Stomach (tissue), 4 donors: Measurements from ENCODE around the gene PARP8.

Experiments used
- CTCF ChIP-seq, 7 experiments: fragments of 450-650 bp in 4 of 7; fragments of 200-600 bp in 3 of 7; sonication (generic) in 3 of 7; IDR thresholded peaks; one replicate each; pipeline ENCODE4 v1.5.1; 2016 to 2019; ENCODE audit warnings: antibody characterized with exemption in 7 of 7, control low read depth in 2 of 7, mild to moderate bottlenecking in 1 of 7
- POLR2A ChIP-seq, 4 donors: fragments of 450-650 bp; IDR thresholded peaks; one replicate each; pipeline ENCODE4 v1.6.1; 2016; ENCODE audit warnings: antibody characterized with exemption in 4 of 4, control low read depth in 2 of 4, mild to moderate bottlenecking in 1 of 4, moderate library complexity in 1 of 4
- POLR2AphosphoS5 ChIP-seq, 3 donors: sonication (generic); formaldehyde crosslinking; IDR thresholded peaks; one replicate each; pipeline ENCODE4 v1.6.1; 2016; ENCODE audit warnings: antibody characterized with exemption in 3 of 3

DNA sequence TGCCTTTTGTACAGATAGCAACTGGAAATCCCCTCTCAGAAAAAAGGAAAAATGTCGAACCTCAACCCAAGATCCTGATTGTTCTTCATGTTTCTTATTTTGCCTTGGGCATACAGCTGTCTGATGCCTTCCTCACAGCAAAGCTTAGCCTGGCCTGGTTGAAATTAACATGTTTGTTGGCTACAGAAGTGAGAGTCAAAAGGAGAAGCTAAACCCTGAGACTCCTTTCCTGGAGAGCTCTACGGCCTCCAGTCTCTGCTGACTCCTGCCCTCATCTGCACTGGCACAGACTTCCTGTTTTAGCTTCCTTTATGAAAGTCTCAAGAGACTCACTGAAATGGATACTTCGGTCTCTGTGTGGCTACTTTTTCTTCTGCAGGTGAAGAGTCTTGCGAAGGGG lies 186.7 kb downstream of the PARP8 start:
- no peak for TF ChIP-seq CTCF (IDR thresholded peaks at IDR 0.05)
- no peak for TF ChIP-seq POLR2A (IDR thresholded peaks at IDR 0.05)
- no peak for TF ChIP-seq POLR2AphosphoS5 (IDR thresholded peaks at IDR 0.05)
